Stimulated activated CD8-positive, alpha-beta memory T cell treated with anti-CD3 and anti-CD28 coated beads, Interleukin-12 subunit alpha, Interleukin-12 subunit beta, amount 100 ng/mL, for 1 hour (primary cell): ENCODE data around the gene MPV17.
"Not testable (repeated sequence)": the region's sequence is repeated elsewhere in the genome, so short reads cannot be mapped to it uniquely, and the experiment has no call there.

Experiments used
- DNase-seq: peaks from one replicate; pipeline ENCODE4 v3.0.0-alpha.2; 2020; ENCODE audit warnings: low read depth

MPV17 gene, protein sequence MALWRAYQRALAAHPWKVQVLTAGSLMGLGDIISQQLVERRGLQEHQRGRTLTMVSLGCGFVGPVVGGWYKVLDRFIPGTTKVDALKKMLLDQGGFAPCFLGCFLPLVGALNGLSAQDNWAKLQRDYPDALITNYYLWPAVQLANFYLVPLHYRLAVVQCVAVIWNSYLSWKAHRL

DNA sequence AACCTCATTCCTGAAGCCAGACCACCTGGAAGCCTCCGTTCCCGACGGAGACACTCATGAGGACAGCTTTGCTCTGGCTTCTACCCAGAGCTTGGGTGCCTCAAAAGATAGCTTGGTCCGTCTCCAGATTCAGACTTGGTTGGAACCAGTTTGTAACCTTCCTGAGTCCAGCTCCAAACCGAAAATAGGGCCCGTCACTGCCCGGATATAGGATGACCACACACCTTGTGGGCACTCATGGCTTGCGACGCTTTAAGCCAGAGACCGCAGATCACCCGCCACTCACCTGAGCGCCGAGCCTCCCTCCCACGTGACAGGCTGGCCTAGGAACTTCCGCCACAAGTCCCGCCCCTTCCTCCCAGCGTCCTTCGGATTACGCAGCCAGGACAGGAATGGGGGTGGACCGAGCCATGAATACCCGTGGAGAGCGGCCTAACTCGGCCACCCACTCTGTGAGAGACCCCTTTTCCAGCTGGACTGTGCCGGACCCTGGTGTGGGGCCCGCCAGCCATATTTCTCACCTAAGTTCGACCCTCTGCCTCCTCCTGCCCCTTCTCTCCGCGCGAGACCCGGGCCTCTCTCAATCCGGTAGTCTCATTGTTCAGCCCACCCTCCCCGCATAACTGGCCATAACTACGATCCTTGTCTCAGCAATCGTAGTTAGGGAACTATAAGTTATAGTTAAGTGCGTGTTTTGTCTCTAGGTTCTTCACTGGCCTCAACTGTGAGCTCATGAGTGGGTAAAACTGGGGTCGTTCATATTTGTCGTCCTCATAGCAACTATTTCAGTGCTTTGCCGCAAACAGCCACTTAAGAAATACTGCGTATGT, at the start of gene MPV17:
TSS of gene MPV17 (minus strand) at position 332 of the 830 bp plus-strand sequence. CDS start 580 bp downstream, outside the sequence.
- peak; percentile 76 for DNase-seq

DNA sequence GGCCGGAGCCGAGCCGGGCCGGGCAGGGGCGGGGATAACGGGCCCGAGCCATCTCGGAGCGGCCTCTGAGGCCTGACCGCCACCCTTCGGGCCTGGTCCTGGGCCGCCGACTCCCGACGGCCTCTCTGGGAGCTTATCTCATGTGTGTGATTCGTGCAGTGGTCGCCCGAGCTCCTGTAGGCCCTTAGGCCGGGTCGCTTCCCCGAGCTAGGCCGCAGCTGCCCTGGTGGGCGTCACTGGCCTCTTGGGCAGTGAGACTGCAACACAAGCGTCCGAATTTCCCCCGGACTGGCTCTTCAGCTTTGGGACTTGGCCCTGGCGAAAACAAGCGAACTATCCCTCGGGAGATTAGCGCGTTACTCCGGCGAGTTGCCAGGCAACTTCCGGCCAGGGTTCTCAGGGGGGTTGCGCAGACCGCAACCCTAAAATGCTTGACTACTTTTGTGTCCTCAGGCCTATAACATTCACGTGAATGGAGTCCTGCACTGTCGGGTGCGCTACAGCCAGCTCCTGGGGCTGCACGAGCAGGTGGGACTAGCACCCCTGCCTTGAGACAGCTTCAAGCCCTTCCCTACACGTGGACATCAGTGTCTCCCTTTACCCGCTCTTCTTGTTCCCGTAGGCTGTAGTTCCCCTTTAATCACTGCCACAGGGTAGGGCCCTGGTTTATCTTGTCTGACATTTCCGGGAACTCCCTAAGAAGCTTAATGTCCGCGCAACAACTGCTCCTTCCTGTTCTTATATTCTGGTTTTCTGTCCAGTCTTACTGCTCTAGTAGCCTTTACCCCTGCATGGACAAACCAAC, 48.1 kb upstream of the MPV17 start:
- peak; percentile 7 for DNase-seq

DNA sequence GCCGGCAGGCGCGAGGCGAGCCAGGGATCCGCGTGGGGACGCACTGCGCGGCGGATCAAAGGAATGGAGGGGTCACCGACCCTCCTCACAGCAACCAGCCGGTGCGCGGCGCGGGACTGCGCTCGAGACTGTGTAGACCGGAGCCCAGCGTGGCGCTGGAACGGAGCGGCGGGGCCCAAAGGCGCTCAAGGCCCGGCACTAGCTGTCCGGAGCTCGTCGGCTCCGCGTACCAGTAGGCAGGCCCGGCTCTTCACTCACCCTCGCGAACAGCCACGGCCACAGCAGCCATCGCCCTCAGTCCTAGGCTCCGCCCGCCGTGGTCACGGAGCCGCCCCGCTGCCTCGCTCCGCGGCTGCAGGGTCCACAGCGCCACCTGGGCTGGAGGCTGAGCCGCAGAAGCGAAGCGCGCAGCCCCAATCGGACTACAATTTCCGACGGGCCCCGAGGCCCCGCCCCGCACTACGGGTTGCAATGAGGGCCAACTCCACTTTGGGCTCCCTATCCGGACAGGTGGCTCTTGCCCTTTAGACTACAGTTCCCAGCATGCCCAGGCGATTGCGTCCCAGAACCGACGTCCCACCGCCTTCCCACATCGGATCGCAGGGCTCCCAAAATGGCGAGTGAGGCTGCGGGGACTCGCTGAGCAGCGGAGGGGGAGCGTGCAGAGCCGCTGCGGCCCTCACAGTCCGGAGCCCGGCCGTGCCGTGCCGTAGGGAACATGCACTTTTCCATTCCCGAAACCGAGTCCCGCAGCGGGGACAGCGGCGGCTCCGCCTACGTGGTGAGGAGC, 47.3 kb upstream of the MPV17 start, which contains the start of the genes EIF2B4 and SNX17:
TSS of gene EIF2B4 (minus strand) at position 313 of the 790 bp plus-strand sequence. CDS start at position 289, 24 bp downstream.
TSS of gene SNX17 (plus strand) at position 591 of the 790 bp plus-strand sequence. CDS start at position 719, 128 bp downstream.
- DNase-seq = peak; percentile 98

DNA sequence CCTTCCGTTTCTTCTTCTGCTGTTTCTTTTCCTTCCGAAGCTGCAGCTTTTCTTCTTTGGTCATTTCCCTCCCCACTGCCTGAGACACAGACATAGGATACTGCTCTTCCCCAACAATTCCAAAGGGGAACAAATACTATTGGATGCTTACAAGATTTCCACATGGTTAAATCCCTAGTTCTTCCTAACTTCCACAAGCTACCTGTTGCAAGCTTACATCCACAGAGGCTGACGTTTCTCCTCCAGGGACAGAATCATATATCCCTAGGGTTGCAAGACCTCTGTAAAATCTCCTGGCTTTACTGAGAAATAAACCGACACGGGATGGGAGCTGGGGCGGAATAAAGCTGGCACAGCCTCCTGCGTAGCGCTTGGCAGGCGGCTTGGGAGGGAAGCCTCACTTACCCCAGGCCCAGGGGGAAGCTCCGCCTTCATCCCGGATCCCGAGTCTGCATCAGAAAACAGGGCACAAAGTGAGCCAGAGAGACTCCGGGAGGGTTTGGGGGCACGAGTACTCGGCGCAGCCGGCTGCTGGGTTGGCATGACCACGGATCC, 46.7 kb upstream of the MPV17 start:
- no peak for DNase-seq

DNA sequence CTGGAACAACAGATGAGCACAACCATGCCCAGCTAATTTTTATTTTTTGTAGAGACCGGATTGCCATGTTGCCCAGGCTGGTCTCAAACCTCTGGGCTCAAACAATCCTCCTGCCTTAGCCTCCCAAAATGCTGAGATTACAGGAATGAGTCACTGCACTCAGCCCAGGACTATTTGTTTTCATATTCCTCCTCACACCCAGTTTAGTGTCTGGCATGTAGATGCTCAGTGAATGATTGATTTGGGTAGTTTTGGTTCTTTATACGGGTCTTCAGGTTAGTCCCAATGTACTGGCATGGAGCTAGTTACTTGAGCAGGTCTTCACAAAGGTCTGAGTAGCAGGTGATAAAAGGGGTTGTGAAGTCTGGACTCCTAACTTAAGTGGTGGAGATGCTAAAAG, 41.0 kb upstream of the MPV17 start:
- DNase-seq = no peak

DNA sequence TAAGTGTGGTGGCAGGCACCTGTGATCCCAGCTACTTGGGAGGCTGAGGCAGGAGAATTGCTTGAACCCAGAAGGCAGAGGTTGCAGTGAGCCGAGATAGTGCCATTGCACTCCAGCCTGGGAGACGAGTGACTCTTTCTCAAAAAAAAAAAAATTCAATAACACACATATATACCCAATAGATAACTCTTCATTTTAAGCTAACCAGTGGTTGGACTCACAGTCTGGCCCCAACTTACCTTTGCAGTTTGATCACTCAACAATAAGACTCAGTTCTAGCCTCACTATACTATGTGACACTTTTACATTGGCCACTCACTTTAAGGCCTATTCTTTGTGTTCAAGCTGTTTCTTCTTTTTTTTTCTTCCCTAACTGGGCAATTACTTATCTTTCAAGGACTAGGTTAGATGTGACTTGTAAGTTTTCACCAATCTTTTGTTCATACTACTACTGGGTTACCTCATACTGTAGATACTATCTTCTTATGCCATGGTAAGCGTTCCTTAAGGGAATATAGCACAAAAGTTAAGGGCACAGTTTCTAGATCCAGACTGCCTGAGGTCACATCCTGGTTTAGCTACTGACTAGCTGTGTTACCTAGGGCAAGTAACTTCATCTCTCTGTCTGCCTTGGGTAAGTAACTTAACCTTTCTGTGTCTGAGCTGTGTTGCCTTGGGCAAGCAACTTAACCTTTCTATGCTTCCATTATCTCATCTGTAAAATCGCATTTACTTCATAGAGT, 40.0 kb upstream of the MPV17 start:
- DNase-seq = no peak

DNA sequence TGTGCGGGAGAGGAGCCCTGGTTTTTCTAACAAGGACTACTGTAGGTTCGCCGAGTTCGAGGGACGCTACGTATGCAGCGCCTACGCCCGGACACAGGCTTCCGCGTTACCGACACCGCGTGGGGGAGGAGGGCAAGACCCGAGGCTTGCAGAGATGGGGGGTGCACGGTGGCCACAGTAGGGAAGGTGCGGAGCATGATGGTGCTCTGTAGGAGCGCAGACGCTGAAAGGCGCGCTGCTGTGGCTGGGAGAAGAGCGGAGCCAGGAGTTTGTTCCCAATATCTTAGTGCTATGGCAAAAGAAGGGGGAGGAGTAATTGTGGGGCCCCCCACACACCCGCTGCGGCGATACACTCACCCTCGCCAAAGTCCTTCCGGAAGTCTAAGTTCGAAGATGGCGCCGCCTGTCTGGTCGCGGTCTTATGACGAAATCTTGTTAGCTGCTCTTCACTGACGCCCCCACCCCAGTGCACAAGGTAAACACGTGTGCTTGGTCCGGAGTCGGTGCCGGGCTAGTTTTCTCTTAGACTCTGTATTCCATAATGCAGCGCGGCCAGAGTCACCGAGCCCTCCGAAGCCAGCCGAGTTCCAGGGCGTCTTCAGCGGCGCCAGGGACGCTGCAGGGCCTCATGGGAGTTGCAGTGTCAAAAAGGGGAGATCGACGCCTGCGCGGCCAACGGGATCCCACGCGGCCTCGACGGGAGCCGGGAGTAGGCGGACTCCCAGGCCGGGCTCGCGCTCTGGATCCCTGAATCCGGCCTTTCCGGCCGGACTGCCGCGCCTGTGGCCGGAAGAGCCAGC, 33.7 kb upstream of the MPV17 start, which contains the start of gene GTF3C2:
TSS of gene GTF3C2 (minus strand) at position 383 of the 800 bp plus-strand sequence. CDS start 13,210 bp downstream, outside the sequence.
- DNase-seq = peak; percentile 84

DNA sequence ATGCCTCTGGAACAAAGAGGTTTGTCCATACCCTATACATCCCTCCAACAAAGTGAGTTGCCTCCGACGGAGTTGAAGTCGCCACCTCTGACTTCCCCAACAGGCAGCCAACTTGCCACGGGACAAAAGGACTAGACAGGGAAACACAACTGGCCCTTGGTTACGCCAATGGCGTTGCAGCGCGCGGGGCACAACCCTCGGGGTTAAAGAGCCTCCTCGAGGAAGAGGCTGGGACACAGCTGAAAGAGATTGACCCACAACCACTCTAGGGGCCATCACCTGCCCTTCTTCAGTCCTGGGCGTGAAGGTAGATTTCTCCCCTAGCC, 33.1 kb upstream of the MPV17 start:
- no peak for DNase-seq

DNA sequence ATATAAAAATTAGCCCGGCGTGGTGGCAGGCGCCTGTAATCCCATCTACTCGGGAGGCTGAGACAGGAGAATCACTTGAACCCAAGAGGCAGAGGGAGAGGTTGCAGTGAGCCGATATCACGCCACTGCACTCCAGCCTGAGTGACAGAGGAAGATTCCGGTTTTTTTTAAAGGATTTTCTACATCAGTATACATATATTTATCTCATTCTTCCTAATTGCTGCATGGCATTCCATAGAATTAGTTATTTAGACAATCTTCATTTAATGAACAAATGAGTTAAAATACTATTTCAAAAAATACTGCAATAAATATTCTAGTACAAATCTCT, 31.7 kb upstream of the MPV17 start:
- no peak for DNase-seq

DNA sequence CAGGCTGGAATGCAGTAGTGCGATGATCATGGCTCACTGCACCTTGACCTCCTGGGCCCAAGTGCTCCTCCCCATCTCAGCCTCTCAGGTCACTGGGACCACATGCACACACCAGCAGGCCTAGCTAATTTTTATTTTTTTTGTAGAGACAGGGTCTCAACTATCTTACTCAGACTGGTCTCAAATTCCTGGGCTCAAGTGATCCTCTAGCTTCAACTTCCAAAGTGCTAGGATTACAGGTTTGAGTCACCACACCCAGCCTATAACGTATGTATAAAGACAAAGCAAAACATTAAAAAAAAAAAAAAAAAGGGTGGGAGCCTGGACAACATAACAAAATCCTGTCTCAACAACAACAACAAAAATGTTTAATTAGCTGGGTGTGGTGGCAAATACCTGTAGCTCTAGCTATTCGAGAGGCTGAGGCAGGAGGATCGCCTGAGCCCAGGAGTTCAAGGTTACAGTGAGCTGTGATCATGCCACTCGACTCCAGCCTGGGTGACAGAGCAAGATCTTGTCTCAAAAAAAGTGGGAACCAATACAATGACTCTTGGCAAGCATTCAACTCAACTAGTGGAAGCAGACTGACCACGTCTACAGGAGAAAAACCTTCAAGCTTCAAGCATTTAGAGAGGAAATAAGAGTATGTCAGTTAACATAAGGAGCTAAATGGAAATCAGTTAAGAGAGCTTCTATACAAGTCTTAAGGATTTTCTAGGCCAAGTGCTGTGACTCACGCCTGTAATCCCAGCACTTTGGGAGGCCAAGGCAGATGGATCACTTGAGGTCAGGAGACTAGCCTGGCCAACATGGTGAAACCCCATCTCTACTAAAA, 31.1 kb upstream of the MPV17 start:
- no peak for DNase-seq

DNA sequence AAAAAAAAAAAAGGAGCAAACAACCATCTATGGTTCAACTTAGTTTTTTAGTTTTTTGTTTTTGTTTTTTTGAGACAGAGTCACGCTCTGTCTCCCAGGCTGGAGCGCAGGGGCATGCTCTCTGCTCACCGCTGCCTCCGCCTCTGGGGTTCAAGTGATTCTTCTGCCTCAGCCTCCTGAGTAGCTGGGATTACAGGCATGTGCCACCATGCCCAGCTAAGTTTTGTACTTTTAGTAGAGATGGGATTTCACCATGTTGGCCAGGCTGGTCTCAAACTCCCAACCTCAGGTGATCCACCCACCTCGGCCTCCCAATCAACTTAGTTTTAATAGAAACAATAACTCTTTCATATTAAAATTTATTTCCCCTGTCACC, 30.5 kb upstream of the MPV17 start:
- DNase-seq = not testable (repeated sequence)

DNA sequence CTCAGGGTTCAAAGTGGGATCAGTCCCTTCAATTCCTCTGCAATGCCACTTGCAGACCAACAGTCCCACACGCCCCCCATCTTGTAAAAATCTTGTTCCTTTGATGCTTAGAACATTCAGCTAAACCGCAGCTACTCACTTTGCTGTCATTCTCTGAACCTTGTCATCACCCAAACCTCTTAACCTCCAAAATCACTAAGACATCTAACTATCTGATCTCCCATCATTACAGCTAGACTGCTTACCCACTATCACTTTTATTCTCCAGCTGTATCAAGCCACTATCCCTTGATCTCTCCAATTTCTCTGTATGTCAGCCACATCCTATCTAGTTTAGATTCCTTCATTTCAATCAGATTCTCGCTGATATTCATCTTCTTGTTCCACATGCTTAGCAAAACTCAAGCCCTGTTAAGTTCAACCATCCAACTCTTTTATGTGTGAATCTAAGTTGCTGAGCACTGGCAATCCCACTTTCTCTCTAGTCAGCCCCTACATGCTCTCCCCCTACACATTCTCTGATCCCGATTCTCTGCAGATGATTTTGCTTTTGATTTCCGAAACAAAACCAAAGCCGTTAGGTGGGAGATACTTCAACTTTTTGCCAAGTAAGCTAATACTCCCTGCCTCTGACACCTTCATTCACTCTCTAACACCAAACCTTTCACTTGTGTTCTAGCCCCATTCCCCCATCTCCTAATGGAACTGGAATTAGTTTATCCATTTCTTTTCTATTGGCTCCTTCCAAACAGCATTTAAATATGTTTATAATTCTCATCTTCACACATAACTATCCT, 29.1 kb upstream of the MPV17 start:
- no peak for DNase-seq

DNA sequence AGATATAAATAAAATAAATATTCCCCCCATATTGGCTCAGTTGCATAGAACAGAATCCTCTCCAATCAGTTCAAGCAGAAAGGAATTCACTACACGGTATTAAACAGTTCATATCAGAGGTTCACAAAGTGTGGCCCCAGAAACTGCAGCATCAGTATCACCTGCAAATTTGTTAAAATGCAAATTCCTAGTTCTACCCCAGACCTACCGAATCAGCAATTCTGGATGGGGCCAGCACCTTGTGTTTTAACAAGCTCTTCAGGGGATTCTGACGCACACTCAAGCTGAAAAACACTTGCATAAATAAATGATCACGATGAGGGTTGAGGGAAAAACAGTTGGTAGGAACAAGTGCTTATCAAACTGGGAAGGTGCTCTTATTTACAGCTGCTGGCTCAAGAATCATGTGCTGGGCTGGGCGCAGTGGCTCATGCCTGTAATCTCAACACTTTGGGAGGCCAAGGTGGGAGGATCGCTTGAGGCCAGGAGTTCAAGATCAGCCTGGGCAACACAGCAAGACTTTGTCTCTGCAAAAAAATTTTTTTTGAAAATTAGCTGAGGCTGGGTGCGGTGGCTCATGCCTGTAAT, 27.3 kb upstream of the MPV17 start:
- DNase-seq = no peak

DNA sequence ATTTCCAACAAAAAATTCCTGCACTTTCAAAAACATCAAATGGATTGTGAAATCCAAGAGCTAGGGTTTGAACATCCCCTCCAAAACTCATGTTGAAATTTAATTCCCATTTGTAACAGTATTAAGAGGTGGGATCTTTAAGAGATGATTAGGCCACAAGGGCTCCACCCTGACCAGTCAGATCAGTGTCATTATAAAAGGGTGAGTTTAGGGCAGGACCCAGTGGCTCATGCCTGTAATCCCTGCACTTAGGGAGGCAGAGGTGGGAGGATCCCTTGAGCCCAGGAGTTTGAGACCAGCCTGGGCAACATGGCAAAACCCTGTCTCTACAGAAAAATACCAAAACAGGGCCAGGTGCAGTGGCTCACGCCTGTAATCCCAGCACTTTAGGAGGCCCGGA, 24.7 kb upstream of the MPV17 start:
- no peak for DNase-seq

DNA sequence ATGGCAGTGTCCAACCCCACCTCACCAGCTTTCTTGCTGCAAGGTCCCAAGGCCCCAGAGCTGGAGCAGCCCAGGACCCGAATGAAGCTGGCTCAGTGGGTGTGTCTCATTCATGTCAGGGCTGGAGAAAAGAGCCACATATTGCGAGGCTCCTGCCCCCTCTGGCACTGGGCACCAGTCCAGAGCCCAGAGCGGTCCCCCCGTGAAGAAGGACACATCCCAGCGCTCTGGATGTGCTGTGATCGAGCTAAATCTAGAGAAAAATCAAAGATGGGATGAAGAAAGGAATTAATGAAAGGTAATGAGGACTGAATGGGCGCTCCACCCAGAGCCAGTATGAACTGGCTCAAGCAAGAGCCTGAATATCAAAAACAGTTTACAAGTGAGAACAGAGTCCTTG, 13.3 kb upstream of the MPV17 start:
- no peak for DNase-seq

DNA sequence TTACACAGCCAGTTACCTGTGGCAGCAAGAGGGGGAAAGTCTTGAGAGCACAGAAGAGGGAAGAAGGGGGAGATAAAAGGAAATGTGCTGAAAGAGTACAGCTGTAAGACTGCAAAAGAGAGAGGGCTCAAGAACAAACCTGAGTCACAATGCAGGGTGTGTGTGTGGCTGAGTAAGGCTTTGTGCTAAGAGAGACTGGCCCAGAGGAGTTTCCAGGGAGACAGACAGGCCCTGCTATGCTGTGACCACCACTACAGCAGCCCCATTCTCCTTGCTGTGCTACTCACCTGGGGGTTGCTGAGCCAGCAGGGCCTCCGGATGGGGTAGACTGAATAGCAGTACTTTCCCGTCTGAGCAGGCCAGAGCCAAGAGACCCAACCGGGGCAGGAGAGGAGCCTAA, 12.4 kb upstream of the MPV17 start:
- no peak for DNase-seq

DNA sequence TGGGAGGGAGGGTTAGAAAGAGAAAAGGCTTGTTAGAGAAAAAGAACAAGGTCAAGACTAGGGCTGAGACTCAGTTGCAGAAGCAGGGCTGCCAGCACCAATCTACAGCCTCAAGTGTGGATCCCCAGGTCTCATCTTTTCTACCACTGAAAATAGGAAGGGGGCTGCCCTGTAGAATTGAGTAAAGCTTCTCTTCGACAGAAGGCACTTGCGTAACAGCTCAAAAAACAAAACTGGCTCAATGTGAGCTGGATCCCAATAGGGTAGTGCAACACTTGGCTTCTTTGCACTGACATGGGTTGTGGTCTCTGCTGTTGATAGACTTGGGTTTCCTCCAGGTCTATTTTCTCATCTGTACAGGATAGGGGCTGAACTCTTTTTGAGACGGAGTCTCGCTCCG, 1.8 kb upstream of the MPV17 start:
- no peak for DNase-seq
